ENCODE measurements around the gene FGF22. TPM values are rescaled to one million over a fixed set of nuclear protein-coding genes. Genes with fewer than 3 reads are reported as not detected.
"Not testable (repeated sequence)": the region's sequence is repeated elsewhere in the genome, so short reads cannot be mapped to it uniquely, and the experiment has no call there.

The FGF22 gene
- total RNA-seq, 1 experiment from 2014 or later, result not detected

DNA sequence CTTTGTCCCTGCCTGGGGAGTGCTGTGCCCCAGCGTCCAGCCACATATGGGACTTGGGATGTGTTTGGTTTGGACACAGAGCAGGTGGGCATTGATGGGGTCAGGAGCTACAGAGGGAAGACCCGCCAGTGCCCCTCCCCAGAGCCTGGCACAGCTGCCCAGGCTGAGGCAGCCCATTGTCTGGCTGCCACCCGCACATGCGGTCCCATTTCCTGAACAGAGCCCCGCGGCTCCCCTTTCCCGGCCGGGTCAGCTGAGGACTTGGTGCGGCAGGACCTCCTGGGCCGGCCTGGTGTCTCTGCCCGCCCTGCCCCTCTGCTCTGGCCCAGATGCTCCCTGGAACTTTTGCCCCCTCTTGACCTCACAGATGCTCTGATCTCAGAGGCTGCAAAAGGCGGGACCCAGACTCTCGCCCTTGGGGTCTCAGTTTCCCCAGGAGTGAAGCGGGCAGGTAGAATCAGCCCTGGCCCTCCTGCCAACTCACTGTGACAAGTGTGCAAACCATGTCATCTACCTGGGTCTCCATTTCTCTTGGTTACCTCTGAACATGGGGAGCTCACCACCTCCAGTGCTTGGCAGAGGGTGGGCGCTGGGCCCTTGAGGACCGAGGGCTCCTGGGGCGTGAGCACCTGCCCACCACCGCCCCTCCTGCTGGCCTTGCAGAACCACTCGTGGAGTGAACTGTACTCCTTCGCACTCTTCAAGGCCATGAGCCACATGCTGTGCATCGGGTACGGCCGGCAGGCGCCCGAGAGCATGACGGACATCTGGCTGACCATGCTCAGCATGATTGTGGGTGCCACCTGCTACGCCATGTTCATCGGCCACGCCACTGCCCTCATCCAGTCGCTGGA, 32.2 kb upstream of the FGF22 start:
- DNase-seq (ENCODE audit: low read depth), result no peak

DNA sequence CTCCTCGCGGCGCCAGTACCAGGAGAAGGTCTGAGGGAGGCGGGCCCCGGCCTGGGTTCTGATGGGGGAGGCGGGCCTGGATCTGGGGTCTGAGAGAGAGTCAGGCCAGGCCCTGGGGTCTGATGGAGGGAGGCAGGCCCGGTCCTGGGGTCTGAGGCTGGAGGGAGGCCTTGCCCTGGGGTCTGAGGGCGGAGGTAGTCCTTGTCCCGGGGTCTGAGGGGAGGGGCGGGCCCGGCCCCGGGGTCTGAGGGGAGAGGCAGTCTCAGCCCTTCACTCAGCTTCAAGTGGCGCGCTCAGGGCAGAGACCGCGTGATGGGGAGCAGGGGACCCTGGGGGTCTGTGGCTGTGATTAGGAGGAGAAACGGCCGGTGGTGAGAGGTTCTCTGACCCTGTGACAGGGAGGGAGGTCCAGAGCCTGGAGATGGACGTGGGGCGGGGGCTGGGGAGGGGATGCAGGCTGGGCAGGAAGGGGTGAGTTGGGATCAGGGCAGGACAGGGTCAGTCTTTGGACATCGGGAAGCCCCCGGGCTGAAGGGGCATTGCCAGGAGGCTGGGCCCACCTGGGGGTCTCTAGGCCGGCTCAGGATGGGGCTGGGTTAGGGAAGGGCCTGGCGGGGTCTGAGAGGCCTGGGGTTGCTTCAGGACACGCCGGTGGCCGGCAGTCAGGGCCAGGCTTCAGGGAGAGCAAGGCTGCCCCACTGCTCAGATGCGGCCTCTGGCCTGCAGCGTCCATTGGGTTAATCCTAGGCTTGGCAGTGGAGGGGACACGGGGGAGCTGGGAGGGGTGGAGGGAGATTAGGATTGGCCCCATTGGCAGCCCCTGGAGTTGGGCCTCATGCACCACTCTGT, 31.3 kb upstream of the FGF22 start:
- DNase-seq (ENCODE audit: low read depth), result no peak

DNA sequence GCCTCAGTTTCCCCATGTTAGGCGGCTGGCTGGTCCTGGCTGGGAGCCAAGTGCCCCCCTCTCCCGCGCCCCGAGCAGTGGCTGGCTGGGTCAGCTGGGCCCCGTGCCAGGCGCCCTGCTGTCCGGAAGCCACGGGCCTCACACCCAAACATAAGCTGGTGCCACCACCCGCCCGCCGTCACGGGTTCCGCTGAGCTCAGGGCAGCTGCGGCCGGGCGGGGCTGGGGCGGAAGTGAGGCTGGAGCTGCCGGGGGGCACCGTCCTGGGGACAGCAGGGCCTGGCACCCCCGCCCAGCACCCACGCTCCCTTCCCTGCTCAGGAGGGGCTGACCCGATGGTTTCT, 30.7 kb upstream of the FGF22 start:
- peak; percentile 80 for DNase-seq (ENCODE audit: low read depth)

DNA sequence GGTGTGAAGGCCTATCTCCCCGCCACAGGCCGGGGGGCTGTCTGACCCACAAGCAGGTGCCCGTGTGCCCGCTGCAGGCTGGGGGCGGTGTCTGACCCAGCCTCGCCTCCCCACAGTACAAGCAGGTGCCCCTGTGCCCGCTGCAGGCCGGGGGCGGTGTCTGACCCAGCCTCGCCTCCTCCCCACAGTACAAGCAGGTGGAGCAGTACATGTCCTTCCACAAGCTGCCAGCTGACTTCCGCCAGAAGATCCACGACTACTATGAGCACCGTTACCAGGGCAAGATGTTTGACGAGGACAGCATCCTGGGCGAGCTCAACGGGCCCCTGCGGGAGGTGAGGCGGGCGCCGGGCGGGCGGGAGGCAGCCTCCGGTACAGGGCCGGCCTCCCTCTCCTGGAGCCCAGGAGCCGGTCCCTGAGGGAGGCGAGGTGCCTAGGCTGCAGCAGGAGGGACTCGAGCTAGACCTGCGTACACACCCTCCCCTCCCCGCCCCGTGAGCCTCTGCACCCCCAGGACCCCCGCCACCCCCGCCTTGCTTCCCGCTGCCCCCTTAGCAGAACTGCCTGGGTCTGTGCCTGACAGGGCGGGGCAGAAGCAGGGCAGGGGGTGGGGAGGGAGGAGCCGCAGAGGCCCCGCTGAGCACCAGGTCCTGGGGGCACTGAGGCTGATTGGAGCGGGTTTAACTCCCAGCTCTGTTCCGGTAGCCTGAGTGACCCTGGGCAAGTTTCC, 29.4 kb upstream of the FGF22 start:
- DNase-seq (ENCODE audit: low read depth), result peak; percentile 28

DNA sequence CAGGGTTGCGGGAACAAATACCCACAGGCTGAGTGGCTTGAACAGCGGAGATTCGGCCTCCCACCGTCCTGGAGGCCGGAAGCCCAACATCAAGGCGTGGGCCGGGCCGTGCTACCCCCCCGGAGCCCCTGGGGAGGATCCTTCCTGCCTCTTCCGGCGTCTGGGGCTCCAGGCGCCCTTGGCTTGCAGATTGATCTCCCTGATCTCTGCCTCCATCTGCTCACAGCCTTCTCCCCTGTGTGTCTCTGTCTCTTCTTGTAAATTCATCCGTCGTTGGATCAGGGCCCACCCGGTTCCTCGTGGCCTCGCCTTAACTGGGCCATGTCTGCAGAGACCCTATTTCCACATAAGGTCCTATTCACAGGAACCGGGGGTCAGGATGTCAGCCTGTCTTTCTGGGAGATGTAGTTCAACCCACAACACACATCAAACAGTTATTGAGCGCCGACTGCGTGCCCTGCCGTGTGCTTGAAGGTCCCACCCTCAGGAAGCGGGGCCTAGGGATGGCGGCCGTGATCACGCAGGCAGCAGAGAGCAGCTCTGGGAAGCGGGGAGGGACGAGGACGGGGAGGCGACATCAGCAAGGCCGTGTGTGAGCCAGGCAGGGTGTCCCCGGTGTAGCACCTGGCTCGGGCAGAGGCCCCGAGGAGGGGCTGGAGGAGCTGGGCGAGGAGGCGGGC, 28.7 kb upstream of the FGF22 start:
- DNase-seq (ENCODE audit: low read depth), result peak; percentile 98

DNA sequence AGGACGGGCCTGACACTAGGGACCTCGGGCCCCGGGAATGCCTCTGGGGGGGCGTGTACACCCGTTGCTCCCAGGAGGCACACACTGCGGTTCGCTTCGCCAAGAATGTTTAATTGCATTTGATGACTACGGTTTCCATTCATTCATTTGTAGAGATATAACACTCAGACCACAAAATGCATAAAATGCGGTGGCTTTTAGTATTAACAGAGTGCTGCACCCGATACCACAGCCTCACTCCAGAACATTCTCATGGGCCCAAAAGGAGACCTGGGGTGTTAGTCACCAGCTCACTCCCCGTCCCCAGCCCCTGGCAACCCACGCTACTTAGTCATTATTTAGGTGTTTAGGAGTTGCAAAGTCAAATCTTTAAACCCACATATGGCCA, 28.2 kb upstream of the FGF22 start:
- DNase-seq (ENCODE audit: low read depth), result peak; percentile 99

DNA sequence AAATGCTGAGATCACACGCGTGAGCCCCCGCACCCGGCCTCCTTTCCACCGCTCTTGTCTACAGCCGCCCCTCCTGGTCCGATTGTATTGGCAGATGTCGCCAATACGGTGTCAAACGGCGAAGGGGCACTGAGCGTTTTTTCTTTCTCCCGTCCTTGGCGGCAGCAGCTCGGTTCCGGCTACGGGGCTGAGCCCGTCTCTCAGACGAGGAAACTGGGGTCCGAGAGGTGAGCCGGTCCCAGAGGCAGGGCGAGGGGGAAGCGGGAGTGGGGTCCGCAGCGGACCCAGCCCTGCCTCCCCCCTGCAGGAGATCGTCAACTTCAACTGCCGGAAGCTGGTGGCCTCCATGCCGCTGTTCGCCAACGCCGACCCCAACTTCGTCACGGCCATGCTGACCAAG, 26.7 kb upstream of the FGF22 start:
- no peak for DNase-seq (ENCODE audit: low read depth)

DNA sequence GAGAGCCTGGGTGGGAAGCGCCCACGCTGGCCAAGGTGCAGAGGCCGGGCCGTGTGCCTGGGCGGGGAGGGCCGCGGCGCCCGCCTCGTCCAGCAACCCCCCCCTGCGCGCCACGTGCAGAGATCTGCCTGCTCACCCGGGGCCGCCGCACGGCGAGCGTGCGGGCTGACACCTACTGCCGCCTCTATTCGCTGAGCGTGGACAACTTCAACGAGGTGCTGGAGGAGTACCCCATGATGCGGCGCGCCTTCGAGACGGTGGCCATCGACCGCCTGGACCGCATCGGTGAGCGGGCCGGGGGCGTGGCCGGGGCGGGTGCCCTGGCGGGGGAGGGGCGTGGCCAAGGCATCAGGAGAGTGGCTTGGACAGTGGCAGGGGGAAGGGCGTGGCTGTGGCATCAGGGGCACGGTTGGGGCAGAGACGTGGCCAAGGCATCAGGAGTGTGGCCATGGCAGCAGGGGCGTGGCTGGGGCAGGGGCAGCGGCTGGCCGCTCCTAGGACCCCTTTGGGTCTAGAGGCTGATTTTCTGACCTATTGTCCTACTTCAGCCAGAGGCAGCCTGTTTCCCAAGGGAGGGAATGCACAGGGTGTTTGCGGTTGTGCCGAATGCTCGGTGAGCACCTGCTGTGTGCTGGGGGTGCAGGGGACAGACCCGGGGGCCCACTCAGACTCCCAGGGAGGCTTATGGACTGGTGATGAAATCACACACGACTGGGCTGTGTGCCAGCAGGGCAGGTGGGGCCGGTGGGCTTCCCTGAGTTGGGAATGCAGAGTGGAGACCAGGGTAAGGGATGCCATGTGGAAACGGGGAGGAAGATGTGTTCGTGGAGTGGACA, 25.7 kb upstream of the FGF22 start:
- DNase-seq (ENCODE audit: low read depth), result no peak

DNA sequence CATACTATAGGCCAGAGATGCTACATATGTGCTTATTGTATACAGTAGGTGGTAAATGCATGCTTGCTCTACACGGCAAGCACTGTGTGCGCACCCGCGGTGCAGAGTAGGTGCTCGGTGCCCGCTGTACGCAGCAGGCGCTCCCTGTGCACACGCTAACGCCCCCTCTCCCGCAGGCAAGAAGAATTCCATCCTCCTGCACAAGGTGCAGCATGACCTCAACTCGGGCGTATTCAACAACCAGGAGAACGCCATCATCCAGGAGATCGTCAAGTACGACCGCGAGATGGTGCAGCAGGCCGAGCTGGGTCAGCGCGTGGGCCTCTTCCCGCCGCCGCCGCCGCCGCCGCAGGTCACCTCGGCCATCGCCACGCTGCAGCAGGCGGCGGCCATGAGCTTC, 24.1 kb upstream of the FGF22 start:
- no peak for DNase-seq (ENCODE audit: low read depth)

DNA sequence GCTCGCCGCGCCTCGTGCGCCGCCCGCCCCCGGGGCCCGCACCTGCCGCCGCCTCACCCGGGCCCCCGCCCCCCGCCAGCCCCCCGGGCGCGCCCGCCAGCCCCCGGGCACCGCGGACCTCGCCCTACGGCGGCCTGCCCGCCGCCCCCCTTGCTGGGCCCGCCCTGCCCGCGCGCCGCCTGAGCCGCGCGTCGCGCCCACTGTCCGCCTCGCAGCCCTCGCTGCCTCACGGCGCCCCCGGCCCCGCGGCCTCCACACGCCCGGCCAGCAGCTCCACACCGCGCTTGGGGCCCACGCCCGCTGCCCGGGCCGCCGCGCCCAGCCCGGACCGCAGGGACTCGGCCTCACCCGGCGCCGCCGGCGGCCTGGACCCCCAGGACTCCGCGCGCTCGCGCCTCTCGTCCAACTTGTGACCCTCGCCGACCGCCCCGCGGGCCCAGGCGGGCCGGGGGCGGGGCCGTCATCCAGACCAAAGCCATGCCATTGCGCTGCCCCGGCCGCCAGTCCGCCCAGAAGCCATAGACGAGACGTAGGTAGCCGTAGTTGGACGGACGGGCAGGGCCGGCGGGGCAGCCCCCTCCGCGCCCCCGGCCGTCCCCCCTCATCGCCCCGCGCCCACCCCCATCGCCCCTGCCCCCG, 23.5 kb upstream of the FGF22 start:
- DNase-seq (ENCODE audit: low read depth), result no peak

DNA sequence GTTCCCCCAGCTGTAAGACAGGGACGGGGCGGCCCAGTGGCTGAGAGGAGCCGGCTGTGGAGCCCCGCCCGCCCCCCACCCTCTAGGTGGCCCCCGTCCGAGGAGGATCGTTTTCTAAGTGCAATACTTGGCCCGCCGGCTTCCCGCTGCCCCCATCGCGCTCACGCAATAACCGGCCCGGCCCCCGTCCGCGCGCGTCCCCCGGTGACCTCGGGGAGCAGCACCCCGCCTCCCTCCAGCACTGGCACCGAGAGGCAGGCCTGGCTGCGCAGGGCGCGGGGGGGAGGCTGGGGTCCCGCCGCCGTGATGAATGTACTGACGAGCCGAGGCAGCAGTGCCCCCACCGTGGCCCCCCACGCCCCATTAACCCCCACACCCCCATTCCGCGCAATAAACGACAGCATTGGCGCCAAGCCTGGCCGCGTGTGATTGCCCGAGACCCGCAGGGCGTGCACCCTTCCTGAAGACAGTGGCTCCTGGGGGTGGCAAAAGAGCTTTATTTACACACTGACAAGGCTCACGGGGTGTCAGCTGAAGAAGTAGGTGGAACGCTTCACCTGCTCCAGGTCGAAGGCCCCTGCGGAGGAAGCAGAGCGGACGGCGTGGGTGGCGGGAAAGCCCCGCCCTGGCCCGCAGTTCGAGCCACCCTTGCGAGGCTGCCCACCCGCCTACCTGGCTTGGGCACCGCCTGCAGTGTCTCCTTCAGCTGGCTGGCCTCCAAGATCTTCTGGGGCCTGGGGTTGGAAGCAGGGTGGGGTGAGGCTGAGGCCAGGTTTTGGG, 22.7 kb upstream of the FGF22 start:
- no peak for DNase-seq (ENCODE audit: low read depth)

DNA sequence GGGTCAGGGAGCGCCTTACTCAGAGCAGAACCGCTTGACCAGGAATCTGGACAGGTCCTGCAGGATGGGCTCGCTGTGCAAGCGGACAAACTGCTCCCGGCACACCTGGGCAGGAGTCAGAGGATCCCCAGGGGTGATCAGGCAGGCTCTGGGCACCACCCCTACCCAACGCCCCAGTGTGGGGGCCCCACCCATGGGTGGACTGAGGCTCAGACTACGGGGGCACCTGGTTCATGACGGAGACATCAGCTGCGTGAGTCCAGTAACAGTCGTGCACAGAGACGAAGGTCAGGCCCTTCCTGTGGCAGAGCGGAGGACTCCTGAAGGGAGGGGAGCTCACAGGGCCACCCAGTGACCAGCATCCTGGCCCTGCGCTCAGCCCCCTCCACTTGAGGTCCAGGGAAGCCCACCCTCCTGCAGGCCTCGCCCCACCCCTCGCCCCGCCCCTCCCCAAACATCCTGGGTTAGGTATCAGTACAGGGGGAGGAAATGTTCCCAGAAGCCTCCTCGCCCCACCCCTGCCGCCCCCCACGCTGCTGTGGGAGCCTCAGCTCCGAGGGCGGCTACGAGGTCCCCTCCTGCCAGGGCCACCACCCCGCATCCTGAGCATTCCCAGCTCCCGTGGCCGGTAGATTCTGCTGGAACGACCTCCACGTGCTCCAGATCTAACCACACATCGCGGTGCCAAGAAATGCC, 22.0 kb upstream of the FGF22 start:
- DNase-seq (ENCODE audit: low read depth), result no peak

DNA sequence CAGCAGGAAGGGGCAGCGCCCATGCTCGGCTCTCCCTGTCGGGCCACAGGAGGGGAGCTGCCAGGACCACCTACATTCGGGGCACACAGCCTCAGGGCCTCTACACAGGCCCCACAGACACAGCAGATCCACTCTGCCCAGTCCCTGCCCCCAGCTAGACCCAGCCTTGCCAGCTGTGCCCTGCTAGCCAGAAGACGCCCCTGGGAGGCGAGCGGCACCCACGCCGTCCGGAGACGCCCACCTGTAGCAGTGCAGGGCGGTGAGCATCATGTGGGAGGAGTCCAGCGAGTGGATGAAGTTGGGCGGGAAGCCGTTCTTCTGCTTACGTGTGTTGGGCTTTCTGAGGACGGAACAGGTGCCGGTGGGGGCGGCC, 21.4 kb upstream of the FGF22 start:
- DNase-seq (ENCODE audit: low read depth), result no peak

DNA sequence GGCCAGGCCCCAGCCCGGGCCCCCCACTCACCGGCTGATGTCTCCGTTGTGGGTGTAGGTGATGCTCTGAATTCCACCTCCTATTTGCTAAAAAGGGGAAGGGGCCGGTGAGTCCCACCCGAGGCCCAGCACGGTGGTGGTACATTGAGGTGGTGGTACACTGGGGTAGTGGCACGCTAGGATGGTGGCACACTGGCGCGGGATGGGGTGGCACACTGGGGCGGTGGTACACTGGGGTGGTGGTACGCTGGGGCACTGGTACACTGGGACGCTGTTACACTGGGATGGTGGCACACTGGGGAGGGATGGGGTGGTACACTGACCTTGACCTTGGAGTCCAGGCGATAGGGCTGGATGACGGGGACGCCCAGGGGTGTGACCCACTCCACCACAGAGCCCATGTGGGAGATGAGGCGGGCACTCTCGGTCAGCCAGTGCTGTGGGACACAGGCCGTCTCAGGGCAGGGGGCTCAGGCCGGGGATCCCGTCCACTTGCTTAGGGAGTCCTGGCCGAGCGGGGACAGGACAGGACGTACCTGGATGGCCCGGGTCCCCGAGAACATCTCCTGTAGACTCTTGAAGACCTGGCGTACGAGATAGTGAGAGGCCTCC, 20.9 kb upstream of the FGF22 start:
- no peak for DNase-seq (ENCODE audit: low read depth)

DNA sequence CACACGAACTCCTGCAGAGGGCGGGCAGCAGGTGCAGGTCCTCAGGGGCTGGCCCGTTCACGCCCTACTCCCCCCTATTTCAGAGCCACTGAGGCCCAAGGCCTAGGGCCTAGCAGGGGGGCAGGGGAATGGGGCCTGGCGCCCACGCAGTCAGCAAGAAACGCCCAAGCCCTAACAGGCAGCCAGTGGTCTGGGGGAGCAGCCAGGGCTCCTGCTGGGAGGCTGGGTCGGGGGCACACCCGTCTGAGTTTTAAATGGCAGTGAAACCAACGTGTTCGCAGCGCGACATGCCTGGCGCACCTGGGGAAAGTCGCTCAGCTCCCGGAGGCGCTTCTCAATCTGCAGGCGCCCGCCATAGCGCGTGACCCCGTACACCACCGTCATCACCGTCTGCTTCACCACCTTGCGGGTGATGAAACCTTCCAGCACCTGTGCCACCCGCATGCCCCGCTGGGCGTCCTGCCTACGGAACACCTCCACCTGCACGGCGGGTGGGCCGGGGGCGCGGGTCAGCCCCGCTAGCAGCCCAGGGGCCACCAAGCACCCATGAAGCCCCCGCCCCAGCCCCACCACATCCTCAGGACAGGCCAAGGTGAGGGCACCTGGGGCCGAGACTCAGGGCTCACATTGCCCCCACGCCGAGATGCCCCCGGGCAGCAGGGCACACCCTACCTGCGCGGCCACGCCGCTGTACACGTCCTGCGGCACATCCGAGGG, 20.2 kb upstream of the FGF22 start:
- DNase-seq (ENCODE audit: low read depth), result no peak

DNA sequence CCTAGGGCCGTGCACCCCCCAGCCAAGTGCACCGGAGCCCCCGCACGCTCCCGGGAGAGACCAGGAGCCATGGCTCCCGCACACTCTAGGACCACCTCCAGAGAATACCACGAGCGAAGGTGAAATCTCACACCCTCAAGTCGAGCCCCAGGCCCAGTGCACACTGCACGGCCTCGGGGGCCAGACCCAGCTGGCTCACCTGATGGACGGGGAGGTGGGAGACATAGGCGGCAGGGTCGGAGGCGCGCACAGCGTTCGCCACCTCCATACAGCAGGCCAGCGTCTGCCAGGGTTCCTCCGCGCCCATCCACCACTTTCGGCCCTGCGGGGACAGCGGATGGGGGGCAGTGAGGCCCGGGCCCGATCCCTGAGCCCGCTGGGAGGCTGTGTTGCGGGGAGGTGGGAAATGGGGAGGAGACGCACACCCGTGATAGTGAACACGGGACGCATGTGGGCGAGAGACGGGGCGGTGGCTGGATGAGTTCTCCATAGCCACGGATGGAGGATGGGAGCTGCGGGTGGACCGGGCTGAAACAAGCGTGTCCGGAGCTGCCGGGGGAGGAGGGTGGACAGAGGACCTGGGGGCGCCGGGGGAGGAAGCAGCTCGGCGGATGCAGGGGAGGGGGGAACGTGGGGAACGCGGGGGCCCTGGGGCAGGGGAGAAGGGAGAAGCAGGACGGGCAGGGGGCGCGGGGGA, 19.4 kb upstream of the FGF22 start:
- no peak for DNase-seq (ENCODE audit: low read depth)

DNA sequence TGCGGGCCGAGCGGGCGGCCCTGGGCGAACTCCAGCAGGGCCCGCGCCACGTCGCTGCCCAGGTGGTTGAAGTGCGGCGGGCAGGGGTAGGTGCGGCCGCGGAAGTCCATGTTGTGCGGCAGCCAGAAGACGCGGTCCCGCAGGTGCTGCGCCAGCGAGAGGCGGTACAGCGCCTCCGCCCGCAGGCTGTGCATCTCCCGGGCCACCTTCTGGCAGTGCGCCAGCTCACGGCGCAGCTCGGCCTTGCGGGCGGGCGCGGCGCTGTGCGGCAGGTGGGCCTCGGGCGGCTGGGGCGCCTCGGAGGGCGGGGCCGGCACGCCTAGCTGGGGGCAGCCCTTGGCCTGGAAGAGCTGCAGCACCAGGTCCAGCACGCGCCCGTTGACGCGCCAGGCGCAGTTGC, 18.5 kb upstream of the FGF22 start:
- not testable (repeated sequence) for DNase-seq (ENCODE audit: low read depth)
